Right ventricle myocardium superior (tissue), 1 donor: ENCODE results near the gene NFAT5. TPM values are rescaled to one million over a fixed set of nuclear protein-coding genes. Genes with fewer than 3 reads are reported as not detected.
"Not testable (repeated sequence)": the region's sequence is repeated elsewhere in the genome, so short reads cannot be mapped to it uniquely, and the experiment has no call there.

Experiments used
- ATAC-seq: fragments of 200-7000 bp; cut with Tn5 transposase; one replicate; pipeline ENCODE4 v1.9.1; 2020; ENCODE audit warnings: mild to moderate bottlenecking; ENCODE audit not compliant: poor library complexity
- DNase-seq: peaks from one replicate; pipeline ENCODE4 v3.0.0-alpha.2; 2020
- intact Hi-C: fragments of 100-400 bp; cut with DNase I; formaldehyde crosslinking; loops from one replicate; pipeline ENCODE4 v1.11.2; 2022
- total RNA-seq: library from RNA; stranded (reverse); fragmentation: NEBNext Ultra II Directional; extraction: Animal tissue kit (Norgen Biotek cat#: 25700); gene quantifications from one replicate; pipeline ENCODE4 v1.2.1, GENCODE V29; 2021
- donor health status: DM: no; HTN: yes; CAD: no; lungs with severe emphysema.

NFAT5 gene
- total RNA-seq, 1 donor from 2014 or later, result 13.9 TPM

DNA sequence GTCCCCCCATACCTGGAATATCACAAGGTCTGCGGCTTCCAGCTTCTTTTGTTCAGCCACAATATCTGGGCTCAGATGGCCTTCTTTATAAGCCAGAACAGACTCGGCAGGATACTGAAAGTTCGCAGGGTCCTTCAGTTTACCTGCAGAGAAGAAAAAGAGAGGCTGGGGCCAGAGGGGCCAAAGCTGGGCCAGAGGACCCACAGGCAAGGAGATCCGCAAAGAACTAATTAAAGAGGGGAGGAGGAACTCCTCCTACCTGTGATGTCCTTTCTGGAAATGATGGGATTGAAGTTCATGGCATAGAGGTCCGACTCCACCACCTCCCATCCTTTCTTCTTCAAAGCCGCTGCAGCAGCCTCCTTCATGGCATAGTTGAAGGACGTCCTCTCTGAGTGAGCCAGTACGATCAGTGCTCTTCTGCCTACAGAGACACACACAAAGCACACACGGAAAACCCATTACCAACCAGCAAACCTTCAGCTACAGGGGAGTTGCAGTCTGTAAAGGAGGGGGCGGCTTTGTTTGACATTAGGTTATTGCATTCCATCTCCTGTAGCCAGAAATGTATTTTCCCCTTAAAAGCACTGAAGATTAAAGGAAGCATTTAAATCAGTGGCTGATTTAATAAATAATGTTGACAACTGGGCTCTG lies 152.5 kb downstream of the NFAT5 start:
- intact Hi-C loops, result no loop called here
- DNase-seq (no peak), ATAC-seq (no peak)

DNA sequence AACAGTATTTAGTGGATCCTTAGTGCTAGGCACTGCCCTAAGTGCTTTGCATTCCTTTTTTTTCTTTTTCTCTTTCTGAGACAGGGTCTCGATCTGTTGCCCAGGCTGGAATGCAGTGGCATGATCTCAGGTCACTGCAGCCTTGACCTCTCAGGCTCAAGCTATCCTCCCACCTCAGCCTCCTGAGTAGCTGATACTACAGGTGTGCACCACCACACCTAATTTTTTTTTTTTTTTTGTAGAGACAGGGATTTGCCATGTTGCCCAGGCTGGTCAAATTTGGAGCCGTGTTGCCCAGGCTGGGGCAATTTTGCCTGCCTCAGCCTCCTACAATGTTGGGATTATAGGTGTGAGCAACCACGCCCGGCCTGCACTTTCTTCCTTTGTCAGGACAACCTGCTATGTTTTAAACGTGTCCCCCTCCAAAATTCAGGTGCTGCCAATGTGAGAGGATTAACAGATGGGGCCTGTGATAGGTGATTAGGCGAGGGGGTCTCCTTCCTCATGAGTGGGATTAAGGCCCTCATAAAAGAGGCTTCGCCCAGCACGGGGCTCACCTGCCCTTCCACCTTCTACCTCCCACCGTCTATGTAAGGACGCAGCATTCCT lies 155.2 kb downstream of the NFAT5 start:
- DNase-seq (no peak), ATAC-seq (no peak)

DNA sequence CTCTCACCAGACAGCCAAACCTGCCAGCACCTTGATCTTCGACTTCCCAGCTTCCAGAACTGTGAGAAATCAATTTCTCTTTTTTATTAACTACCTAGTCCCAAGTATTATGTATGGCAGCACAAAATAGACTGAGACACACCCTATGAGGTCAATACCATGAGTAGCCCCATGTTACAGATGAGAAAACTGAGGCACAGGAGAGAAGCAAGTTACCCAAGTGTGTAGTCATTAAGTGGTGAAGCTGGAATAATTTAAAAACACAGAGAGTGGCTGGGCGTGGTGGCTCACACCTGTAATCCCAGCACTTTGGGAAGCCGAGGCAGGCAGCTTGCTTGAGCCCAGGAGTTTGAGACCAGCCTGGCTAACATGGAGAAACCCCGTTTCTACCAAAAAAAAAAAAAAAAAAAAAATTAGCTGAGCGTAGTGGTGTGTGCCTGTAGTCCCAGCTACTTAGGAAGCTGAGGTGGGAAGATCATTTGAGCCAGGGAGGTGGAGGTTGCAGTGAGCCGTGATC lies 155.7 kb downstream of the NFAT5 start:
- intact Hi-C loops, result no loop called here
- ATAC-seq (no peak), DNase-seq (no peak)

More for the DNA sequence above, 155.2 kb downstream of the NFAT5 start:
- intact Hi-C loops, result no loop called here

- intact Hi-C loops, result no loop called here
- no peak for DNase-seq
- no peak for ATAC-seq
Observed at GRCh38 chr16:69724414-69724873, 158.7 kb downstream of the NFAT5 start.

DNA sequence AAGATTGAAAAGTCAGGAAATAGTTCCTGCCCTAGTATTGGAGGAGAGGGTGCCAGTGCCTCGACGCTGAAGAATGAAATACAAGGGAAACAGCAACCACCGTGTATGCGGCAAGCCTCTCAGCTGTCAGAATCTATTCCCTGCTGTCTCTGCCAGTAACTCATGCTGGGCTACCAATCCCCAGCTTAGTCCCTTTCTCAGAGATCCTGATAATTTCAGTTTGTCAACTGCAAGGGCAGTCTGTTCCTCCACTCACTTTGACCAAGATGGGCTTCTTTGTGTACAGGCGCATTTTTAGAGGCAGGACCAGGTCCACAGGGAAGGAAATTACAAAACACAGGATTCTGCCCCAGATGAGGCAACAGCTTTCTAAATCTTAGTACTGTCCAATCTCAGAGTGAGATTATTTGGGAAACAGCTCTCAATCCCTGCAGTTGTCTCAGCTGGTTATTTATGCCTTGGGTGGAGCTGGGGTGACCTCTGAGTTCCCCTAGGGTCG lies 159.3 kb downstream of the NFAT5 start:
- intact Hi-C loops, result no loop called here
- DNase-seq (no peak), ATAC-seq (peak; percentile 5)

DNA sequence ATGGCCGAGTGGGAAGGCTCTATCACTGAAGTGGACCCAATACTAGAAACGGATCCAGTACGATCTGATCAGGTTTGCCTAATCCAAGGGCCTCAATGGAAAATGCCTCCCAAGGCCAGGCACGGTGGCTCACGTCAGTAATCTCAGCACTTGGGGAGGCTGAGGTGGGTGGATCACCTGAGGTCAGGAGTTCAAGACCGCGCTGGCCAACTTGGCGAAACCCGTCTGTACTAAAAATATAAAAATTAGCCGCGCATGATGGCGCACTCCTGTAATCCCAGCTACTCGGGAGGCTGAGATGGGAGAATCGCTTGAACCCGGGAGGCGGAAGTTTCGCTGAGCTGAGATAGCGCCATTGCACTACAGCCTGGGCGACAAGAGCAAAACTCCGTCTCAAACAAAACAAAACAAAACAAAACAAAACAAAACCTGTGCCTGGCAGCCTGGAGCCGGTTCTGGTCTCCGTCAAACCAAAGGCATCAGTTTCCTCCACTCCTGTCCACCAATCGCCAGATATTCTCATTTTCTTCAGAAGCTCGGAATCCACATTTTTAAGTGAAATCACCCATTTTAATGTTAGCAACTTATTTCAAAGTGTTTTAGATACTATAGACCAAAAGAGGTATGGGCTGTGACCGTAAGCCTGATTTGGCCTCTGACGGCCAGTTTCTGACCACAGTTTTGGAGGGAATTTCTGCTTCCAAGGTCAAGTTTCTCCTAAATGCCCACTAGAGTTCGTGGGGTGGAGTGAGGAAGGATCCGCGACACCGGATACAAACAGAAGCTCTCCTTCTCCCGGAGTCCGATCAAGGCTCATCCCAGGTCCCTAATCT lies 159.9 kb downstream of the NFAT5 start:
- DNase-seq (no peak), ATAC-seq (no peak)
- intact Hi-C loops, result no loop called here

DNA sequence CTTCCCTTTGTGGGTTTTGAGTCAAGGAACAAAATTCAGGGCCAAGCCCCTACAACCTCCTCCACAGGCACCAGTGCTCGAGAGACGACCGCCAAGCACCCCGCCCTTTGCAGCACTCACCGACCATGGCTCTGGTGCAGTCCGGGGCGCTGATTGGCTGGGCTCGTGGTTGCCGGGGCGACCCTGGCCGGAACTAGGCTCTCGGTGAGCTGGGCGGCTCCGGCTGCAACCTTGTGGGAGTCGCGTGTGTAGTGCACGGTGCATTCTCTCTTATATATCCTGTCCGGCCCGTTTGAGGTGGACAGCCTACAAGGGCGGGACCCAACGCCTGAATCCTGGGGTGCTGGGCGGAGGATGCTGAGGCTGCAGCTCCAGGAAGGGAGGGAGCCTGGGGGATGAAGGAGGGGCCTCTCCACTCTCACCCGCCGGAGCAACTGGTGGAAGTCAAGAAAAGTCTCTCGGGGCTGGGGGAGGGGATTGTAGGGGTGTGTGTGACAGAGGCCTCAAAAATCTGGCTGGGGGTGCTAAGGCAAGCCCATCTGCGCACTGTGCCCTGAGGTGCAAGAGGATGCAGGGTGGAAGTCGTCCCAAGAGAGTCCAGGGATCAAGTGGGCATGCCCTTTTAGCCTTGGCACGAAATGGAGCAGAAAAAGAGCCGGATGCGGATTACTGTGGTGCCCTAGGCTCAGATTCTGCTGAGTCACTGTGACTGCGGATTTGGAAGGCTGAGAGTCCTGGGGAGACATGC lies 160.7 kb downstream of the NFAT5 start, which contains the start of gene NQO1:
Gene NQO1, minus strand, starts transcription at position 248 of the 748 bp plus-strand sequence. Its CDS starts 121 bp downstream, at position 127.
- peak; percentile 97 for ATAC-seq
- DNase-seq, result peak; percentile 97
- intact Hi-C loops, result no loop called here

DNA sequence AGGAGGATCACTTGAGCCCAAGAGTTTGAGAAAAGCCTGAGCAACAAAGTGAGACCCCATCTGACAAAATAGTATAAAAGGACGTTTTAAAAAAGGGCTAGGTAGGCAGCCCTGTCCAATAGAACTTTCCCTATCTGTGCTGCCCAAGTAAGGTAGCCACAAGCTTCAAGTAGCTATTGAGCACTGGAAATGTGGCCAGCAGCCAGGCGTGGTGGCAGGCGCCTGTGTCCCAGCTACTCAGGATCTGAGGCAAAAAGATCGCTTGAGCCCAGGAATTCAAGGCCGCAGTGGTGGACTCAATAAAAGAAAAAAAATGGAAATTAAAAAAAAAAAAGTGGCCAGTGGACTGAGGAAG lies 162.1 kb downstream of the NFAT5 start:
- intact Hi-C loops, result no loop called here
- peak; percentile 64 for DNase-seq
- no peak for ATAC-seq

- DNase-seq, ATAC-seq, intact Hi-C loops: not testable (repeated sequence)
Observed at GRCh38 chr16:69729030-69729429, 163.3 kb downstream of the NFAT5 start.

GRCh38 chr16:69731280-69731679 lies 165.5 kb downstream of the NFAT5 start:
- DNase-seq, intact Hi-C loops, ATAC-seq: not testable (repeated sequence)

- no peak for DNase-seq
- ATAC-seq, result no peak
- intact Hi-C loops, result no loop called here
Observed at GRCh38 chr16:69732101-69732500, 166.3 kb downstream of the NFAT5 start.

DNA sequence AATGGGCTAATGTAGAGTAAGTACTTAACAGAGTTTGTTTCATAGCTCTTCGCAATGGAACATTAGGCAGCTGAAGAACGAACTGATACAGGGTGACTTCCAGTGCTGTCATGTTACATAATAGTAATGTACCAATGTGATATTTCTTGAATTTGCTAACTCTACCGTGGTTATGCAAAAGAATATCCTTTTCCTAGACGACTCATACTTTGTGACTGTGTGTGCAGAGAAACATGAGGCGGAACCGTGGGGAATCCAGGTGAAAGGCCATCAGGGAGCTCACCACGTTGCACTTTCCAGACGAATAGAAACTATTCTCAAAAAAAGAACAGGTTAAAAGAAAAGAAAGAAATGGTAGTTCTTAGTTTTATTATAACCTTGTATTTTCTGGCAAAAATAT lies 175.8 kb downstream of the NFAT5 start:
- intact Hi-C loops, result no loop called here
- DNase-seq (no peak), ATAC-seq (no peak)

DNA sequence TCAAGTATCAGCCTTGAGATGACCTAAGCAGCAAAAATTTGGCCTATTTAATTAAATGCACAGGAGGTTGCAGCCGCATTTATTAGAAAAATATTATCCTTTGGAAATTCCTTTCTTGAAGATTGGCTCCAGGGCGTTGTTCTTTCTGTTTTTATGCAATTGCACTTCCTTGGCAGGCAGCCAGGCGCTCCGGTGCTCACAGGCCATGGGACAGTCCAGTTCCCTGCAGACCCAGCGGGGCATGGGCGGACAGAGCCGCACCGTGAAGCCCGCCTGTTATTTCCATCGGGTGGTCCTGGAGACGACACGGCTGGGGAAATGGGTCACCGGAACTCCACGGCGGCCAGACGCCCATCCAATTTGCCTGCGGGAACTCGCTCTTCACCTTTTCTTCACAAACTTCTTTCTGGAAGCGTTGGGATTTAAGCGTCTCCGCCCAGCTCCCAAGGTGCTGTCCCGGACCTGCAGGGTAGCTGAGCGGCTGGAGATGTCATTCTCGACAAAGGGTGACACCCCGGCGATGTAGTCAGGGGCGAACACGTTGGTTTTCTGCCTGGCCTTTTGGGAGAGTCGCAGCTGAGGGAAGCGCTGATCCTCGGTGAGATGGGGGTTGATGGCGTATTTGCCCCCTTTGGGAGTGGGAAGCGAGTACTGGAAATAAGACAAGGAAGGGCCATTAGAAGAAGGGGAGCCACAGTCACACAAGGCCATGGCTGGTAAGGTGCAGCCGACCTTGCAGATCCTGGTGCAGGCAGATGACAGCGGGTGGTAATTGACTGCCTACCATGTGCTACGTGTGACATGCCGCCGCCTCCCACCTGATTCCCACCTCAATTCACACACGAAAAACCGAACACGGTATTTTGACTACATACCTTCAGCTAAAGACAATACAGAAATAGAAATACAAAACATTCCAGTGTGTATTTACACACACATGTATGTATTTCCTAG lies 176.5 kb downstream of the NFAT5 start:
- peak; percentile 89 for DNase-seq
- peak; percentile 47 for ATAC-seq
- intact Hi-C loops, result no loop called here

GRCh38 chr16:69744363-69745231 lies 178.8 kb downstream of the NFAT5 start:
- DNase-seq (no peak), ATAC-seq (no peak)
- intact Hi-C loops, result no loop called here

GRCh38 chr16:69745232-69745612 lies 179.5 kb downstream of the NFAT5 start:
- ATAC-seq (no peak), DNase-seq (no peak)
- intact Hi-C loops, result no loop called here

GRCh38 chr16:69745959-69746358 lies 180.2 kb downstream of the NFAT5 start:
- DNase-seq, result no peak
- ATAC-seq, result no peak
- intact Hi-C loops, result no loop called here

DNA sequence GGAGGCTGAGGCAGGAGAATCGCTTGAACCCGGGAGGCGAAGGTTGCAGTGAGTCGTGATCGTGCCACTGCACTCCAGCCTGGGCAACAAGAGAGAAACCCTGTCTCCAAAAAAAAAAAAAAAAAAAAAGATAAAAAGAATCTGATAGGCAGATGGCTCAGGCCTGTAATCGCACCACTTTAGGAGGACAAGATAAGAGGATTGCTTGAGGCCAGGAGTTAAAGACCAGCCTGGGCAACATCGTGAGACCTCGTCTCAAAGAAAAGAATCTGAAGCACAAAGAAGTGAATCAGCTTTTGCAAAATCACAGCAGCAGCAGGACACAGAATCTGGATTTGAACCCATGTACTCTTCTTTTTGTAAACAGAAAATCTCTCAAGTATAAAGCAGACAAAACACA lies 181.3 kb downstream of the NFAT5 start:
- intact Hi-C loops, result no loop called here
- DNase-seq, result no peak
- no peak for ATAC-seq
